Muscle layer of colon (tissue), 2 donors: Measurements from ENCODE around the gene TMEM72.

Experiments used
- H3K27ac ChIP-seq: one replicate; pipeline ENCODE4 v1.7.0; 2013; ENCODE audit warnings: low read depth, mild to moderate bottlenecking, low read length, moderate library complexity
- H3K27me3 ChIP-seq, 2 donors: one replicate each; pipeline ENCODE4 v1.7.0; 2013; ENCODE audit warnings: low read length in 2 of 2, mild to moderate bottlenecking in 2 of 2; ENCODE audit not compliant: insufficient read depth in 2 of 2, control insufficient read depth in 1 of 2
- H3K36me3 ChIP-seq: one replicate; pipeline ENCODE4 v1.7.0; 2013; ENCODE audit warnings: mild to moderate bottlenecking, low read length; ENCODE audit not compliant: insufficient read depth
- H3K4me1 ChIP-seq: one replicate; pipeline ENCODE4 v1.7.0; 2013; ENCODE audit warnings: mild to moderate bottlenecking, low read length; ENCODE audit not compliant: insufficient read depth
- H3K4me3 ChIP-seq, 2 donors: one replicate each; pipeline ENCODE4 v1.7.0; 2013; ENCODE audit warnings: low read length in 2 of 2, low read depth in 1 of 2, mild to moderate bottlenecking in 1 of 2, moderate library complexity in 1 of 2
- H3K9ac ChIP-seq: one replicate; pipeline ENCODE4 v1.7.0; 2013; ENCODE audit warnings: low read length
- H3K9me3 ChIP-seq: one replicate; pipeline ENCODE4 v1.7.0; 2013; ENCODE audit warnings: mild to moderate bottlenecking, low read length
- donor health status: abdominal sarcoma.
- donor health status: Adenocarcinoma of cecum.

The TMEM72 gene

DNA sequence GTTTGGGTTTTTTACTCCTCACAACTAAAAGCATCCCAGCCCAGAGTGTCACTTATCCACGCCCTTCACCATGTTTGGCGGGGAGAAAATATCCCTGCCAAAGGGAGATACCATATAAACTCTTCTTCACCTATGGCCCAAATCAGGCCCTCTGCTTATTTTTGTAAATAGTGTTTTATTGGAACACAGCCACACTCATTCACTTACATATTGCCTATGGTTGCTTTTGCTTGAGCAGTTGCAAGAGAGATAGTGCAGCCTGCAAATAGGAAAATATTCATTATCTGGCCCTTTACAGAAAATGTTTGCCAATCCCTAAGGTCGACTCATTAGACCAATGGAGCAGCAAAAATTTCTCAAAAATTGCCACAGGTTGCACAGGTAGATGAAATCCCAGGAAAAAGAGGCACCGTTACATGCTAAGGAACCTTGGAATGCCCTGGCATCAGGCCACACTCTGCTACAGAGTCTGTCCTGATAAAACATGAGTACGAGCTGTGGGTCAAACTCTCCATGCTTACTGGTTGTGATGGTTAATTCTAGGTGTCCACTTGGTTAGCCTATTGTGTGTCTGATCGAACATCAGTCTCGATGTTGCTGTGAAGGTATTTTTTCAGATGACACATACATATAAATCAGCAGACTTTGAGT is 40.6 kb downstream of the TMEM72 start:
- Histone ChIP-seq H3K4me1 (peaks cover 6% of the 10 kb centered on the region), H3K4me3 (no peak overlapping the region), H3K9me3 (no peaks in the 10 kb centered on the region), H3K36me3 (peaks cover 9% of the 10 kb centered on the region), H3K27me3 (no peaks in the 10 kb centered on the region), H3K9ac (no peak overlapping the region), H3K27ac (no peak overlapping the region)

DNA sequence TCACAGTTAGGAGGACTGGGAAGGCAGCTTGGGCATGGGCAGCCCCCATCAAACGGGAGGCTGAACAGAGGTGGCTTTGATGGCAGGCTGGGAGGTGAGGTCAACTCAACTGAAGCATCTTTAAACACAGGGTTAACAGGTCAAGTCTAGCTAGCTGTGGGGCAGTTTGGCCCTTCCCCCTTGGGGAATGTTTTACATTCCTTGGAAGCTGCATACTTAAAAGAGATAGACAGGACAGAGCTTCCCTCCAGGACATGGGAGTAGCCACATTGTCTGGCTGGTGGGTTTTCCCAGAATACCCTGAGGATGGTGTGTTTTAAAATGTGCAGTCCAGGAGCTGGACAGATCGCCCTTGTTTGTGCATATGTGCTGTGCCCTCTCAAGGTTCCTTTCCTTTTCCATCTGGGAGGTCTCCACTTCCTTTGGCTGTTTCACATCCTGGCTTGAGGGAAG is 41.7 kb downstream of the TMEM72 start:
- H3K27ac ChIP-seq: no peak overlapping the region
- H3K36me3 ChIP-seq: peaks cover 9% of the 10 kb centered on the region
- H3K4me1 ChIP-seq: peaks cover 13% of the 10 kb centered on the region
- no peak overlapping the region for H3K9ac ChIP-seq
- no peaks in the 10 kb centered on the region for H3K9me3 ChIP-seq
- no peak overlapping the region for H3K4me3 ChIP-seq
- no peaks in the 10 kb centered on the region for H3K27me3 ChIP-seq

DNA sequence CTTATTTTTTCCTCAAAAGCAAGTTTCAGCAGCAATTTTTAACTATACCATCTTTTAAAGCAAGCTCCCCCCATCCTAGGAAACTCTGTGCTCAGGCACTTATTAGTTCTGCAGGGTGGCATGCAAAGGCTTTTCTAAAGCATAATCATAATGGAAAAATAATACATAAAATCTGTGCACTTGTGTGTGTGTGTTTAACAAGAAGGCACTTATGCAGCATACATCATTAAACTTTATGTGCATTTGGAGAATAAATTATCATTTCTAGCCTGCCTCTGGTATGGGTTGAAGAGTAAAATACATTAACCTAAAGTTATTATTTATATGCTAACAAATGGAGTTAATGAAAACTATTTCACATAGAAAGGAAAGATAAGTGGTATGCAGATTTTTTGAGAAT is 42.9 kb downstream of the TMEM72 start:
- no peak overlapping the region for H3K9ac ChIP-seq
- no peaks in the 10 kb centered on the region for H3K9me3 ChIP-seq
- no peak overlapping the region for H3K27ac ChIP-seq
- H3K4me3 ChIP-seq: no peak overlapping the region
- H3K4me1 ChIP-seq: peaks cover 24% of the 10 kb centered on the region
- no peaks in the 10 kb centered on the region for H3K27me3 ChIP-seq
- H3K36me3 ChIP-seq: peaks cover 9% of the 10 kb centered on the region

DNA sequence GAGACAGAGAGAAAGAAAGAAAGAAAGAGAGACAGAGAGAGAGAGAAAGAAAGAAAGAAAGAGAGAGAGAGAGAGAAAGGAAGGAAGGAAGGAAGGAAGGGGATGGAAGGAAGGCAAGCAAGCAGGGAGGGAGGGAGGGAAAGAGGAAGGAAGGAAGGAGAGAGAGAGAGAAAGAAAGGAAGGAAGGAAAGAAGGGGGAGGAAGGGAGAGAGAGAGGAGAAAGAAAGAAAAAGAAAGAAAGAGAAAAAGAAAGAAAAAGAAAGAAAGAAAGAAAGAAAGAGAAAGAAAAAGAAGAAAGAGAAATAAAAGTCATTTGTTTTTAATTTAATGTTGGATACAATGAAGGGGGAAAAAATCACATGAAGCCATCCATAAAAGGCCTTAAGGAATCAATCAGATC is 43.8 kb downstream of the TMEM72 start:
- H3K9me3 ChIP-seq: no peaks in the 10 kb centered on the region
- H3K36me3 ChIP-seq: peaks cover 9% of the 10 kb centered on the region
- no peak overlapping the region for H3K9ac ChIP-seq
- peaks cover 24% of the 10 kb centered on the region for H3K4me1 ChIP-seq
- no peak overlapping the region for H3K4me3 ChIP-seq
- no peak overlapping the region for H3K27ac ChIP-seq
- H3K27me3 ChIP-seq: no peaks in the 10 kb centered on the region

DNA sequence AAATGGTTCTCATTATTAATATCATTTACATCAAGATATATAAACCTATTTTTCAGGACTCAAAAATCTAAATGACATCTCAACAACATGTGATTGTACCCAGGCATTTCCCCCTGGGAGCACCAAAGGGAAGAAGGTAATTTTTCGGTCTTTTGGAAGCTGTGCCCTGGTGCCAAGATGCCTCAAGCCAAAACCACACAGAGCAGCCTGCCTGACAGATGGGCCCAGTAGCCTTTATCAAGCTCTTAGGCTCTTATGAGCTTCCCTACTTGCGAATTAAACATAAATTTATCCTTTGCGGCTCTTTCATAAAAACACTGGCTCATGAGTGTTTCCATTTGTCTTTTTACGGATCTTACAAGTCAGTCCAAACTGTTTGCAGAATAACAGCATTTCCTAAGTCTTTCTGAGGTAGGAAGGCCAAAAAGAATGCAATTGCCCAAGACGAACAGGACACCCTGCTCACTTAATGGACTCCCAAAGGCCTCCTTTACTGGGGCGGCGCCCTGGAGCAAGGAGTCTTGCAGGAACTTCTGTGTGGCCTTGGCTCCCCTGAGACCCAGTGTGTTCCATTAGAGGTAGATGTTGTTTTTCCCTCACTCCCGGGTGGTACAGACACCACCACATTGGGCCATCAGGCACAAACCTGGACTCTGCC is 44.4 kb downstream of the TMEM72 start:
- no peak overlapping the region for H3K9ac ChIP-seq
- H3K27me3 ChIP-seq: no peaks in the 10 kb centered on the region
- H3K36me3 ChIP-seq: peaks cover 9% of the 10 kb centered on the region
- no peak overlapping the region for H3K27ac ChIP-seq
- no peaks in the 10 kb centered on the region for H3K9me3 ChIP-seq
- H3K4me3 ChIP-seq: peak overlapping the region in 1 of 2 donors; percentile 1
- H3K4me1 ChIP-seq: peaks cover 26% of the 10 kb centered on the region

DNA sequence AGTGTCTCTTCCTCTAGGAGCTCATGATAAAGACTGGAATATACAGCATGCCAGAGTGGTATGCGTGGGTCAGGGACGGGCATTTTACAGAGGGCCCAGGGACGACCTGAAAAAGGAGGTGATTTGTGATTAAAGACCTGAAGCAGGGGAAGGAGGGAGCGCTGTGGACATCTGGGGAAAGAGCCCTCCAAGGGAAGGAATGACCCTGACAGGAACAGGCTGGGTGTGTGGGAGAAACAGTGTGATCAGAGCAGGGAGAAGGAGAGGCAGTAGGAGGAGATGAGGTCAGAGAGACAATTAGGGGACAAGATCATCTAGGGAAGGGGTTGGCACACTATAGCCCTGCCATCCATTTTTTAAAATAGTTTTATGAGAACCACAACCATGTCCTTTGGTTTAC is 45.1 kb downstream of the TMEM72 start:
- Histone ChIP-seq H3K36me3 (peaks cover 9% of the 10 kb centered on the region), H3K27ac (no peak overlapping the region), H3K4me3 (peak overlapping the region in 1 of 2 donors; percentile 1), H3K9me3 (no peaks in the 10 kb centered on the region), H3K27me3 (no peaks in the 10 kb centered on the region), H3K4me1 (peaks cover 29% of the 10 kb centered on the region), H3K9ac (no peak overlapping the region)

DNA sequence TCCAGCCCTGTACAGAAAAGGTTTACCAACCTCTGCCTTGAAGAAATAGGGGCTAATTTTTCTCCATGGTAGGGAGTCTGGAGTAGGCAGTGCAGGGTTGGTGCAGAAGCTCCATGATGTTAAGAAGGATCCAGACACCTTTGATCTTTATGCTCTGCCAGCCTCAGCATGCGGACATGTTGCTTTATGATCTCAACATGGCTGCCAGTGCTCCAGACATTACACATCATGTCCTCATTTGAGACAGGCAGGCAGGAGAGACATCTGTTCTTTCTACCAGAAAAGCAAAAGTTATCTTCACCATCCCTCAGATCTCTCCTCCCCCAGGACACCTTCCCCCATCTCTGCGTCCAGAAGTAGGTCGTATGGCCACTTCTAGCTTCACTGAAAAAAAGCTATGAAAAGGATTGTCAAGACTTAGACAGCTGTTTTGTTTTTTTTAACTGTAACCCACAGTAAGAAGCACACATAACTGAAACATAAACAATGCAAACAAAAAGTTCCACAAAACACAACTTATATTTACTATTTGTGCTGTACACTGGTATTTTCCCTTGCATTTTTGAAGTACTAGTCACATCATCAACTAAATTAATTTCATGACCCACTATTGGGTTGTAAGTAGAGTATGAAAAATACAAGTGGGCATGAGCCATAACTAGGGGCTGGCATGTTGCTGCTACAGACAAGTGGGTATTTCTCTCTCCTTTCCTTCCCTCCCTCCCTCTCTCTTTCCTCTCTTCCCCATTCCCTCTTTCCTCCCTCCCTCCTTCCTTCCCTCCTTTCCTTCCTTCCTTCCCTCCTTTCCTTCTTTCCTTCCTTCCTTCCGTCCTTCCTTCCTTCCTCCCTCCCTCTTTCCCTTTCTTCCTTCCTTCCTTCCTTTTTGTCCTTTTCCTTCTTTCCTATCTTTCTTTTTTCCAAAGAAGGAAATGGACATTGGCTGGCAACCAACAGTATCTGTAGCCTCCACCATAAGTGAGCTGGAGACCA is 45.9 kb downstream of the TMEM72 start:
- no peaks in the 10 kb centered on the region for H3K27me3 ChIP-seq
- H3K4me3 ChIP-seq: peak overlapping the region in 1 of 2 donors; percentile 17
- H3K9me3 ChIP-seq: no peaks in the 10 kb centered on the region
- no peak overlapping the region for H3K27ac ChIP-seq
- peaks cover 9% of the 10 kb centered on the region for H3K36me3 ChIP-seq
- H3K9ac ChIP-seq: no peak overlapping the region
- peaks cover 29% of the 10 kb centered on the region for H3K4me1 ChIP-seq

DNA sequence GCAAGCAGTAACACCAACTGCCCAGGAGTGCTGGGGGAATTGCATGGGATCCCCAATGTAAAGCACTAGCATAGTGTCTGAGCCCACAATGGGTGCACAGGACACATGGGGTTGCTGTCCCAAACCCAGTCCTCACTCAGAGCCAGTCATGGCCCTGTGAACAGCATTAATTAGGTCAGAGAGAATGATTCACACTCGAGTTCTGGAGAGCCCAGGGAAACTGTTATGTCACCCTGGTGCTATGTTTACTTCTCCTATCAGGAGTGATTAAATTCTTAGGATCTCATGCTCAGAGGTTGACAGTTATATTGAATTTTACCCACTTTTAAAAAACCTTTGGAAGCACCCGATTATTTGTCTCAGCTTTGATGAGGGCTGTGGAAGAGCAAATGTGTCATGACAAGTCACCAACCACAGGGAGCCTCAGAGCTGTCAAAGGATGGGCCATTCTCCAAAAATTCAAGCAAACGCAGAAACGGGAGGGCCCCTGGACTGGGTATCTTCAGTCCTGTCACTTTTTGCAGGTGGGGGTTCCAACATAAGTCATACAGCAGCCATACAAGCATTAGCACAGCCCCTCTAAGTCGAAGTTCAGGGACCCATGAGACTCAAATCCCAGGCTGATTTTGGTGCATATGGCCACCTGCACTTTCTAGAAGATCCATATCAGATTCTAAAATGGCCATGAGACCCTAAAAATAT is 47.2 kb downstream of the TMEM72 start:
- Histone ChIP-seq H3K9ac (peak overlapping the region; percentile 62), H3K36me3 (peaks cover 9% of the 10 kb centered on the region)

DNA sequence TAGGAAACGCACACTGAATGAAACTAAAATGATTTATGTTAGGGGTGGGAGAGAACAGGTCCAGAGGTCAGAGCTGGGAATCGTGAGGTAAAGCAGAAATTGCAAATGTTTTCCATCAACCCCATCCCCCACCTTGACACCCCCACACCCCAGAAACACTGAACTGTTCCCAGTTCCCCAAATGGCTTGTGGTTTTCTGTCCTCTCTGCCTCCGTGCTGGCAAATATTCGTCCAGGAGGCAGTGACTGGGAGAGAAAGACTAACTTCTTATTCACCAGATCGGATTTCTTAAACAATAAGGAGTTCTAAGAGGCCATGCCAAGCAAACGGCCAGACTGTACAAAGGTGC is 47.7 kb downstream of the TMEM72 start:
- Histone ChIP-seq H3K4me1 (peaks cover 40% of the 10 kb centered on the region), H3K9ac (peak overlapping the region; percentile 62), H3K36me3 (peaks cover 9% of the 10 kb centered on the region), H3K27ac (peak overlapping the region; percentile 96), H3K27me3 (no peaks in the 10 kb centered on the region), H3K9me3 (no peaks in the 10 kb centered on the region), H3K4me3 (peak overlapping the region; percentile 81 to 86)

More for the DNA sequence above, 47.2 kb downstream of the TMEM72 start:
- Histone ChIP-seq H3K27me3 (no peaks in the 10 kb centered on the region), H3K9me3 (no peaks in the 10 kb centered on the region), H3K4me3 (peak overlapping the region; percentile 81 to 86), H3K27ac (peak overlapping the region; percentile 96), H3K4me1 (peaks cover 35% of the 10 kb centered on the region)

DNA sequence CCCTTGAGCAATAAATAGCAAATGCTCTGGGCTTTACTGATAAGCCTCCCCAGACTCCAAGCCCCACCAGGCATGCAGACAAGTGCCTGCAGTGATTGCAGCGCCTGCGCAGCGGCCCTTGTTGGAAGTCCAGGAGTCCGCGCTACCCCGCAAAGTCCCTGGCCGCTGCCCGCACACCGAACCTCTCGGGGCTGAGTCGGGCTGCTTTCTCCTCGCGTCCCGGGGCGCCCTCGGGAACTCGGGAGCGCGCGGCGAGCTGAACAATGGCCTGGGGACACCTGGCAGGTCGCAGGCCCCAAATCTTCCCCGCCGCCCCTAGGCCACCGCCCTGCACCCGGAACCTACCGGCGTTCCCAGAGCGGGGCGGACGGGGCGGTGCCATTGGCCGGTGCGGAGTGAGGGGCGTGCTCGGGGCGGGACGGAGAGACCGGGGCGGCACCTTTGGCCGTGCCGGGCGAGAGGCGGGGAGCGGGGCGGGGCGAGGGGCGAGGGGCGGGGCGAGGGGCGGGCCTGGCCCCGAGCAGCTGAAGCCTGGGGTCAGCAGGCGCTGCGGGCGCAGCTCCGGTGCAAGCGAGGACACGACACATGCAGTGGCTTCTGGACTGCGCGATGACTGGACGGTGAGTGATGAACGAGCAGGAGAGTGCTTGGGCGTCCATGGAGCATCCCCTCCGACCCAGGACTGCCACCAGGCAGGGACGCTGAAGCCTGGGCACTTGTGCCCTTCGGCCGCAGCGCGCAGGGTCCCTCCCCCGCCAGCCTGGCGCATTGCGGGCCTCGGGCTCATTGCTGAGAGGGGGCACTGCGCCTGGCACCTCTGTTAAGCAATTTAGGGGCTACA is 48.3 kb downstream of the TMEM72 start, which contains the start of gene RASSF4:
TSS of gene RASSF4 (plus strand) at position 556 of the 841 bp plus-strand sequence. CDS start 10,401 bp downstream, outside the sequence.
- Histone ChIP-seq H3K4me1 (peaks cover 46% of the 10 kb centered on the region), H3K36me3 (peaks cover 9% of the 10 kb centered on the region), H3K4me3 (peak within 1 kb of the TSS; percentile 81 to 86), H3K9ac (peak within 1 kb of the TSS; percentile 62), H3K9me3 (no peaks in the 10 kb centered on the region), H3K27me3 (no peaks in the 10 kb centered on the region), H3K27ac (peak within 1 kb of the TSS; percentile 96)
